Fibroblast of the conjunctiva (primary cell): ENCODE data around the gene MCF2L2.

Experiments used
- DNase-seq: peaks from one replicate; pipeline ENCODE4 v3.0.0-alpha.2; 2010; ENCODE audit warnings: low read depth

MCF2L2 gene

DNA sequence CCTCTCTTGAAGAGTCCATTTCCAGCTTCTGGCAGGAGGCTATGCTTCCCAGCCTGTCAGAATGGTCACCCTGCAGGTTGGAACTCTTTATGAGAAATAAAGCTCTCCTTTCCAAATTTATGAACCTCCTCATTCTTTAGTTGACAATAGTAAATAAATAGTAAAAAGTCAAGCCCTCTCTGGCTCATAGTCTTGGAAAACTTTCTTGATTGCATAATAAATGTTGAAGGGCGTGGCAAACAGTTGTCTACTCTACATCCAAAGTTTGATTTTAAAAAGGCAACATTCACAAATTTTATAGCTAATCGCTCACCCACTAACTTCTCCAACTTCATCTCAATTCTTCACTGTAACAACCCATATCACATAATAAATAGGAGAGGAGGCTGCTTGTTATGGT is 58.8 kb downstream of the MCF2L2 start:
- DNase-seq: no peak

DNA sequence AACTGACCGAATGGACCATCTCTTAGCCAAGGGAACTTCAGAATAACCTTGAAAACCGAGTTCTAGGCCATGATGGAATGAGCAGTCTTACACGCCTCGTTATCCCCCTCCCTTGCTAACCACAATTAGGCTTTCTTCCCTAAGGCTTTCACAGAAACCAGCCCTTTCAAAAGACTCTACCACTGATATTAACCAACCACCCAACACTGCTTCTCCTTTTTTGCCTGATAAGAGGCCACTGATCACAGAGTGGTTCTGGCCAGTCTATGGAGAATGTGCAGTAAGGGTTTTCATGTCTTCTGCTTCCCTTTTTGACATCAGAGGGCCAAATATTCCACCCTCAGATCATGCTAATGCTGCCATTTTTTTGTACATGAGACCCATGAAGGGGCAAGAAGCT is 59.3 kb downstream of the MCF2L2 start:
- DNase-seq: no peak

DNA sequence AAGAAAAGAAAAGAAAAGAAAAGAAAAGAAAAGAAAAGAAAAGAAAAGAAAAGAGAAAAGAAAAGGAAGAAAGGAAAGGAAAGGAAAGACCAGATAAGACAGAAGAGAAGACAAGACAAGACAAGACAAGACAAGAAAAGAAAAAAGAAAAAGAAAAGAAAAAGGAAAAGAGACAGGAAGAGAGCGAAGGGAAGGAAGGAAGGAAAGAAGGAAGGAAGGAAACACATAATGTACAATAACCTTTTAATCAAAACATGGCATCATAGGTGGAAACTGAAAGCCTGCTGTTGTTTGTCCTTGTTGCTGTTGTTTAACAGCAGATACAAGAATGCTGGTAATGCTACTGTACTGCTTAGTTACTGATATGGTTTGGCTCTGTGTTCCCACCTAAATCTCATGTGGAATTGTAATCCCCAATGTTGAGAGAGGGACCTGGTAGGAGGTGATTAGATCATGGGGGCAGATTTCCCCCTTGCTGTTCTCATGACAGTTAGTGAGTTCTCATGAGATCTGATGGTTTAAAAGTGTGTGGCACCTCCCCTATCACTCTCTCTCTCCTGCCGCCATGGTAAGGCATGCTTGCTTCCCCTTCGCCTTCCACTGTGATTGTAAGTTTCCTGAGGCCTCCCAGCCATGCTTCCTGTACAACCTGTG is 67.3 kb downstream of the MCF2L2 start:
- no peak for DNase-seq

DNA sequence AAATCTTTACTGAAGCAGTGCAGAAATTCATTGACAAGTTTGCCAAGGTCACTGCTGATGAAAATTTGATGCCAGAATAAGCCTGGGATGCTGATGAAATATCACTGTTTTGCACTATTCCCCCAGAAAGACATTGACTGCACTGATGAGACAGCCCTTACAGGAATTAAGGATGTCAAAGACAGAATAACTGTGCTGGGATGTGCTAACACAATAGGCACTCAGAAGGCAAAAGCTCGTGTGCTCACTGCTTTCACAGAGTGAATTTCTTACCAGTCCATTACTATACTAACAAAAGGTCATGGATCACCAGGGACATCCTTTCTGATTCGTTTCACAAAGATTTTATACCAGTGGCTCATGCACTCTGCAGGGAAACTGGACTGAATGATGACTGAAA is 69.4 kb downstream of the MCF2L2 start:
- DNase-seq: no peak

DNA sequence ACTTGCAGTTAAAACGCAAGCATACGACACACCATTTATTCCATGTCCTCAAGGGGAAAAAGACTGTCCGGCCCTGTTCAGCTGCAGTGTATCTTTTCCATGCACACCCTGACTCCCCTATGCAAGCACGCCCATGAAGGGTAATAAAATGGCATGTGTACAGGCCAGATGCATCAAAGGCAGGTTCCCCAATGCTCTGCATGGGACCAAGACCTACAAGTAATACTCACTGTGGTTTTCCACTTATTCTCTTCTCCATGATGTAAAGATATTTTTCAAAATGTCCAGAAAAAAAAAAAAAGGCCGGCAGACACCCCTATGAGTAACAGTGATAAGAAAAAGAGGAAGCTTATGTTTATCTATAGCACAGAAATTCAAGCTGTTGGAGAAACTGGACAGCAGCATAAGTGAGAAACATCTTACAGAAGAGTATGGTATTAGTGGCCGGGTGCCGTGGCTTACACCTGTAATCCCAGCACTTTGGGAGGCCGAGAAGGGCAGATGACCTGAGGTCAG is 70.8 kb downstream of the MCF2L2 start:
- DNase-seq: no peak

DNA sequence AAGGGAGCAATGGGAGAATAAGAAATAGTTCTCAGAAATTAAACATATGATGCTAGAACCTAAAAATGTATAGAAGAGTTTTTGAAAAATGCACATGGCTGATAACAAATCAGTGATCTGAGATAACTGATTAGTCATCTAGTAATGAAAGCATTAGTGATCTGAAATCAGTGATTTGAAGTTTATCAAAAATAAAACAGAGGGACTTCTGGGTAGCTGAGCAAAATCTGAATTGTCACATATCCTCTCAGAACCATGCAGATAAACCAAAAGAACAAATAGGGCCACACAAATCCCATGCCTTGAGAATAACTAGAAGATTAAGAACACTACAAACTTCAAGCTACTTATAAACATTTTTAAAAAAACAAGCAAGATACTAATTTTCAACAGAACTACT is 71.5 kb downstream of the MCF2L2 start:
- no peak for DNase-seq

DNA sequence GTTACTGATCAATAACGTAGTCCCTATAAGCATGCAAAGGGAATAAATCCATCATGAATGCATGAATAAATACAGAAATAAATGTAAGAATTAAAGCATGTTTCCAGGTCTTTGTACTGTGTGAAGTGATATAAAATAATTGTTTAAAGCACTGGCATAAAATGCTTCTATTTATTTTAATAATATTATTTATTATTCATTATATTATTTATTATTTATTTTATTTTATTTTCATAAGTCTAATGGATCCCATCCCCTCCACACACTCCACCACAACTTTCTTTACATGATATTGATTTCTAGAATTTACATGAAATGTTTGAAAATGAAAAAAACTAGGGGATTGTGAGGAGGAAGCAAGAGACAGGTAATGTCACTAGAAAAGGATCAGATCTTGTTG is 73.5 kb downstream of the MCF2L2 start:
- no peak for DNase-seq

DNA sequence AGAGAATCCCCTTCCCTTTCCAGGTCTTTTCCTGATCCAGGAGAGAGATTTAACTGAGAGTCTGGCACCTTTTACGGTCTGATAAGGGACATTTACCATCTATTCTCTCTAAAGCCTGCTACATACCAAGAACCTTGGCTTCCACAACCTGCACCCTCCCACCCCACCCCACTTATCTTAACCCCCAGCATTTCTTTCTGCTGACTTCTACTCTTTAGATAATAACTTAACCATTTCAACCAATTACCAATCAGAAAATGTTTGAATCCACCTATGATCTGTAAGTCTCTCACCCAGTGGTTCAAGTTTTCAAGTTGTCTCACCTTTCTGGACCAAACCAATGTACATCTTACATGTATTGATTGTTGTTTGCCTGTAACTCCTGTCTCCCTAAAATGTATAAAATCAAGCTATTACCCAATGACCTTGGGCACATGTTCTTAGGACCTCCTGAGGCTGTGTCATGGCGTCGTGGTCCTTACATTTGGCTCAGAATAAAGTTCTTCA is 74.0 kb downstream of the MCF2L2 start:
- DNase-seq: no peak

DNA sequence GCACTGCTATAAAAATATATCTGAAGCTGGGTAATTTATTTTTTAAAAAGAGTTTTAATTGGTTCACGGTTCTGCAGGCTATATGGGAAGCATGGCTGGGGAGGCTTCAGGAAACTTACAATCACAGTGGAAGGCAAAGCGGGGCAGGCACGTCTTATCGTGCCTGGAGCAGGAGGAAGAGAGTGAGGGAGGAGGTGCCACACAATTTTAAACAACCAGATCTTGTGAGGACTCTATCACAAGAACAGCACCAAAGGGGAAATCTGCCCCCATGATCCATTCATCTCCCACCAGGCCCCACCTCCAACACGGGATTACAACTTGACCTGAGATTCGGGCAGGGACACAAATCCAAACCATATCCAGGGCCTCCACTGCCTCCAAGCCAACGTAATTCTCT is 75.0 kb downstream of the MCF2L2 start:
- DNase-seq: no peak

DNA sequence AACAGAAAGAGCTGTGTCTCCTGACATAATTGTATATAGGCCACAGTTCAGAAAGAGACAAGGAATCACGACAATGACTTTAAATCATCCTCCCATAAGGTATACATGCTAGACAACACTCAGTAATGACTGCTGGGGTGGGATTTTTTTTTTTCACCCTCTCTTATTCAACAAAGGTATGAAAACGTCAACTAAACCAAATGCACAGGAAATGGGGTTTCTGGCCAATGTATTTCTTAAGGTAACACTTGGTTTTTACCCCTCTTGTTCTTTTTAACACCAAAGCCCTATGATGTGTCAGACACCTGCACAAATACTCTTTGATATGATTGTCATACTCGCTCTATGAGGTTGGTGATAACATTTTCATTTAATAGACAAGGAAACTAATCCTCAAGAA is 78.3 kb downstream of the MCF2L2 start:
- no peak for DNase-seq

DNA sequence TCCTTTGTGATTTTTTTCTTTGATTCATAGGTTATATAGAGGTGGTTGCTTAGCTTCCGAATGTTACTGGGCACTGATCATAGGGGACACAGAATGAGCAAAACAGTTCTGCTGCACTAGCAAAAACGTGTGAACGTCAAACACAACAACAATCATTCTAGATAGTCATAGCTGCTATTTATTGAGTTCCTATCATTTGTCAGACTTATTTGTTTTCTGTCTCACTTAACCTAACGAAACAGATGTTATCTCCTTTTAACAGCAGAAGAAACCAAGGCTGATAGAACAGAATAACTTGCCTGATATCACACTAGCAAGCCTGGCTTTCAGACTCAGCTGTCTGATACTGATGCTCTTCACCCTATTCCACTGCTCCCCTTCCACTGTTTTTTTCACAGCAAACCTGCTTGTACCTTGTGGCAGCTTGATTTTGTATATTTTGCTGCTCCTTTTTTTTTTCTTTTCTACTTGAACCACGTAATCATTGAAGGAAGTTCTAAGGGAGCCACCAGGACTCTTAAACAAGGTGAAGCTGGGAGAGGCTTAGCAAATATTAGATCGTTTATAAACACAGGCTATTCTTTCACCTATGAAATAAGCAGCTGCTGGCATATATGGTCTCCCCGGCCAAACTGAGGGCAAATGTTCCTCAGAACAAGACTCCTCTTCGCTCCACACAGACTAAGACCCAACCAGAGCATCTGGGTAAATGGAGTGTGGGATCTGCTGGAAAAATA is 78.8 kb downstream of the MCF2L2 start:
- DNase-seq: no peak

DNA sequence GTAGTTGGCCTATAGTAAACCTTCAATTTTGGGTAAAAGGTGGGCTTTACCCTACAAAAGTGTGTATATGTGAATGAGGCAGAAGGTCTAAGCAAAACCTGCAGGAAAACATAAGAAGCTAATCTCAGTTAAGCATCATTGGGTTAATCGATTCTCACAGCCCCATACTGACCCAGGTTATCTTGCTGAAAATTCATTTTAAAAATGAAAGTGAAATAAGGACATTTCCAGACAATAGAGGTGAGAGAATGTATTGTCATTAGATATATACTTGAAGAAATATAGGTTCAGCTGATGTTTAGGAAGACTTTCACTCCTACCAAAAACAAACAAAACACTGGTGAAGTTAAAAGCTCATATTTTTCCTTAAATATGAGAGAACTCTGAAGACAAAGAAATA is 85.6 kb downstream of the MCF2L2 start:
- DNase-seq: no peak

DNA sequence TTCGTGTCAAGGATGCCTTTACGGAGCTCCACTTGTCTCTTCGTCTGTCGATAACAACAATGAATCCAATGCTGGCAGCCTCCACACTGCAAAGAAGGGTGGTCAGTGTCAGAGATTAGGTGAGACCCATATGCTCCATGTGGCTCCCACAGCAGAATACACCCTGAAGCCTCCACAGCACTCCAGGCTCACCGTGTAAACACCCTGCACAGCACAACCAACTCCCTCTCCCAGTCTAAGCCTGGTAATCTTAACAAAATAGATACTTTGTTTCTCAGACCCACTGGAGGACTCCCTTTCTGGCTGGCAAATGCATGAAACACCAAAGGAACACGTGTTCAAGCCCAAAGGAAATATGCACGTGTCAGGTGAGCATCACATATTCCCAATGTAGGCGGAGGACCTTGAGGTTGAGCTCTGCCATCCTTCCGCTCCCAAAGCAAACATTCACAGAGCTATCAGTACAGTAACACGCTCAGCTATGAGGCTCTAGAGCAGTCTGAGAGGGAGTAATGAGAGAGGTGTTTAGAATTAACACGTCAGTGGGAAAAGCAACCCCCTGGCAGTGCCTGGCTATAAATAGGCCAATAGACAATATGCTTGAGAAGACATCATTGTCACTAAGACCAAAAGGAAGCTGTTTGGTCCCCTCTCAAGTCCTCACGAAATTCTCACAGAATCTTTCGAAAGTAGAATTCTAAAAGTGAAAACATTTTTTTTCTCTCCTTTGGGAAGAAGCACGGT is 86.7 kb downstream of the MCF2L2 start:
- DNase-seq: no peak

DNA sequence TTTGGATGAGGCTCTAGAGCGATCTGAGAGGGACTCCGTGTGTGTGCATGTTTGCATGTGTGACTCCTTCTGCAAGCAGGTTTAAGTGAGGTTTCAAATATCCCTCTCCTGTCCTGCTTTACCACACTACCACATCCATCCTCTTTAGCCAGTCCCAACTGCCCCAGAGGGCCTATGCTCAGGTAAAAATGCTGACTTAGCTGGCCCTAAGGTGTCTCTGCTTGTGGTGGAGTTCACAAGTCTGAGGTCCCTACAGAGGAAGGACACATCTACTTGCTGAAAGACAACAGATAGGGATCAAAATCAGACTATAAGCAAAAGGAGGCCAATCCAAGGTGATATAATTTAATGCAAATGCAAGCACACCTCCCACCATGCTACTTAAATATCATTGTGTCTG is 88.2 kb downstream of the MCF2L2 start:
- no peak for DNase-seq

DNA sequence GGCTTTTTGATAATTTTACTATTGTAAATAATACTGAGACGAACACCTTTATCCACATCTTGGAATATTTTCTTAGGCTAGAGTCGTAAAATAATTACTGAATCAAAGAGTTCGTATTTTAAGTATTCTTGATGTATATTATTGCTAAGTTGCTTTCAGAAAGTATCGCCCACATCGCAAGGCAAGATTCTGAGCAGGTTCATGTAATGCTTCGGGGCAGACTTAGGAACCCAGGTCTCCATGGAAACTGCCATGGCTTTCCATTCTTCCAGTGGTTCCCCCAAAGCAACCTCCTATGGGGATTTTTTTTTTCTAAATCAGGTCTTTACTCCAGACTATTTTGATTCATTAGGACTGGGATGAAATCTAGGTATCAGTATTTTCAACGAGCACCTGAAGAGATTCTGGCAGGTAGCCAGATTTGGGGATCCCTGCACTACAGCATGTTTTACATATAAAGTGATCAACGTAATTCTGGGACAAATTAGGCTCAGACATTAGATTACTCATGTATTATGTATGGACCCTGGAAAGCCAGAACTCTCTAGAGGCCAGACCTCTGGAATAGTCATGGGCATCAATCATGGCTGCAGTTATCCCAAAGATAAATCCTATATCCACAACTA is 88.8 kb downstream of the MCF2L2 start:
- no peak for DNase-seq

DNA sequence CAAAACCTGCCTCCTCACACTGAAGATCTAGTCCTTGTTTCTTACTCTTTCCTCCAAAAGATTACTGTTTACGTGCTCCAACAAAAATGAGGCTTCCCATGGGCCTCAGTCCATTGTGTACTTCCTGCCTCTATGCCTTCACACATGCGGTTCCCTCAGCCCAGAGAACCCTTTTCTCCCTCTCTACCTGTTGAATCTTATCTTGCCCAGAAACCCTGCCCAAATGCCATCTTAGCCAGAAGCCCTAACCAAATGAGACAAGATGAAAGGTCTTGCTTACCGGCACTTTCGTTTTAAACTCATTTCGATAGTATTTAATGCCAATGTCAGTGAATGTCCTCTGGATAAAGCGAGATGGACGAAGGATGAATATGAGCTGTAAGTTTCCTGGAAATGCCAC is 89.9 kb downstream of the MCF2L2 start:
- no peak for DNase-seq

DNA sequence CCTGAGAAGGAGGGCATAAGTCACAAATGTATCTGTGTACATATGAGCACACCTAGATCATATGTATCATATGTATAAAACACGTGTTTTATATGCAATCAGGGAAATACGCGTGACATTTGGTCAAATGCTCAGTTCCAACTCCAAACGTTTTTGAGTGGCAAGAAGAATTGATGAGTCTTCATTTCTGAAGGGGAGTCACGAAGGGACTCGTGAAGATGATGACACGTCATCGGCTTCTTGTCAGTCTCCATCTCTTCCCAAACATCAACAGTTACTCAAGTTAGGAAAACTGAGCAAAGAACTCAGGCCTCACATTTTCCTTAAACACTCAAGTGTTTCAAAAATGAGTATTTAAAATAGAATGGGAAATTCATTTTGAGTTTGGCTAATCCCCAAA is 95.9 kb downstream of the MCF2L2 start:
- no peak for DNase-seq

DNA sequence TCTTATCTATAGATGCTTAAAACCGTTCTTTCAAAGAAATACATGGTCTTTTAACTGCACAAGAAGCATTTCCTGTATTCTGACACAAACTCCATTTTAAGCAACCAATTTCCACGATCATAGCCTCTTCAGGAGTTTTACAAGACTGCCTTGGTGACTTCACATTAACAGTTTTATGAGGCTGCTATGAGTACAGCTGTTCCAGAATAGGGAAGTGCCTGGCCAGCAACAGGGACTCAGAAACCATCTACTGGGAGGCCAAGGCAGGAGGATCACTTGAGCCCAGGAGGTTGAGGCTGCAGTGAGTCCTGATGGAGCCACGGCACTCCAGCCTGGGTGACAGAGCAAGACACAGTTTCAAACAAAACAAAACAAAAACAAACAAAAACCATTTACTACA is 96.9 kb downstream of the MCF2L2 start:
- no peak for DNase-seq

DNA sequence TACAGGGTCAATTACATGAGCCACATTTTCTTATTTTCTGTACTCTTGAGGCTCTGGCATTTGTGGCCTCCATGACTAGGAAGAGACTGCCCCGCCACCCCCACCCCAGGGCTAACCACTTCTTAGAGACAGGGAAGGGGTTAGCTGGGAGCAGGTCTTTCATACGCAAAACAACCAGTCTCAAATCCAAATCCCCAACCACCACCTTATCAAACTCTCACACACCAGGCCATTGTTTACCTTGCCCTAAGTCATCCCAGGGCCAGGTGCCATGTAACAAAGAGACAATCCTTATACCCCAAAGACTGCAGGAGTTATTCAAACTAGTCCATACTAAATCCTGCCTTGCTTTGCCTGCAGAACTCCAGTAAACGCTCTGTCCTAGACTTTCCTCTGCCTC is 97.5 kb downstream of the MCF2L2 start:
- DNase-seq: no peak

DNA sequence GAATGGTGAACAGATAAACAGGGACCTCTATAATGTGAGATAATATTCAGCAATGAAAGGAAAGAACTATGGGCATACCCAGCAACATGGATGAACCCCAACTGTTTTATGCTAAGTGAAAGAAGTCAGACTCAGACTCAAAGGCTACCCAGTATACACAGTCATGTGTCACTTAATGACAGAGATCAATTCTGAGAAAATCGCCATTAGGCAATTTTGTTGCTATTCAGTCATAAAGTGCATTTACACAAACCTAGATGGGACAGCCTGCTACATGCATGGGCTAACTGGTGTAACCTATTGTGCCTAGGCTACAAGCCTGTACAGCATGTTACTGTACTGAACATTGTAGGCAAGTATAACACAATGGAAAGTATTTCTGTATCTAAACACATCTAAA is 98.9 kb downstream of the MCF2L2 start:
- no peak for DNase-seq

DNA sequence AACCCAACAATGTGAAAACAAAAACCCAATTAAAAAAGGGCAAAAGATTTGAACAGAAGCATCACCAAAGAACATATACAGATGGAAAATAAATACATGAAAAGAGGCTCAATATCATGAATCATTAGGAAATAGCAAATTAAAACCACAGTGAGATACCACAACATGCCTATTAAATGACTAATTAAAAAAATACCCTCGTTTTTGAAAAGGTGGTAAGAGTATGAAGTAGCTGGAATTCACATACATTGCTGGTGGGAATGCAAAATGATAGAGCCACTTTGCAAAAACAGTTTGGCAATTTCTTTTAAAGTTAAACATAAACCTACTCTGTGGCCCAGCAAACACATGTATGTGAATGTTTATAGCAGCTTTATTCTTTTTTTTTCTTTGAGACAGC is 99.6 kb downstream of the MCF2L2 start:
- no peak for DNase-seq

DNA sequence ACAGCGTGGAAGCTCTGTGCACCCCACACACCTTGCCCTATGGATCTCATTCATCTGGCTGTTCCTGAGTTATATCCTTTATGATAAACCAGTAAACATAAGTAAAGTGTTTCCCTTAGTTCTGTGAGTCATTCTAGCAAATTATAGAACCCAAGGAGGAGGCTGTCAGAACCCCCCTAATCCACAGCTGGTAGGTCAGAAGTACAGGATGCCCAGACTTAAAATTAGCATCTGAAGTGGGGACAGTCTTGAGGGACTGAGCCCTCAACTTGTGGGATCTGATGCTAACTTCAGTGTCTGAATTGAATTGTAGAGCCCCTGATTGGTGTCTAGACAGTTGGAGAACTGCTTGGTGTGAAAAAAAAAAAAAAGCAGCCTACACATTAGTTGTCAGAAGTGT is 100.3 kb downstream of the MCF2L2 start:
- no peak for DNase-seq

DNA sequence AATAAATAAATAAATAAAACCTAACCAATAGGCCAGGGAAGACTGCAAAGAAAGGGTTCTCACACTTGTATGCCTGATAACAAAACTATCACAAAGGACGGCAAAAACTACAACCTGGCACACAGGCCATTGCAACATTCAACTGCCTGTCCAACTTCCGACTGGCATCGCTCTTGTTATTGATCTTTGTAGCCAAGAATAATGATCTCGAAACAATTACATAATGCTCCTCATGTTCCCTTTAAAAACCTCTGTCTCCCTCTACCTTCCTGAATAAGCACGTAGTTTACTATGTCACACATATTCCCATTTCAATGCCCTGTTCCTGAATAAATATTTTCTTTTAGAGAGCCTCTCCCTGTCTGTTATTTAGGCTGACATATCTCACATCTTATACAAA is 101.1 kb downstream of the MCF2L2 start:
- no peak for DNase-seq
